PFSK-1 (cell line): ENCODE results near the gene ZNF536.

ENCODE experiments used
- FOXP2 ChIP-seq: optimal IDR thresholded peaks from 2 replicates; pipeline ENCODE3; 2011; ENCODE audit warnings: borderline replicate concordance, control low read depth, inconsistent platforms; ENCODE audit not compliant: insufficient read depth; ENCODE audit errors: extremely low read length, extremely low read depth
- POLR2AphosphoS5 ChIP-seq: IDR thresholded peaks from 2 replicates; pipeline ENCODE4 v1.6.1; 2012; ENCODE audit warnings: low read depth, mild to moderate bottlenecking, control low read depth, low read length, moderate library complexity
- SIN3A ChIP-seq: IDR thresholded peaks from 2 replicates; pipeline ENCODE4 v1.6.1; 2012; ENCODE audit warnings: mild to moderate bottlenecking, low read length, moderate library complexity, borderline replicate concordance; ENCODE audit not compliant: insufficient read depth
- TAF1 ChIP-seq: IDR thresholded peaks from 2 replicates; pipeline ENCODE4 v1.6.1; 2012; ENCODE audit warnings: low read length, control low read depth, borderline replicate concordance; ENCODE audit not compliant: insufficient read depth
- TF ChIP-seq, protein P1 (sequence below), 2 experiments: IDR thresholded peaks; 2 replicates each; pipeline versions ENCODE4 v1.6.1 to v1.8.0; 2011 to 2012; ENCODE audit warnings: low read depth in 2 of 2, low read length in 2 of 2, control low read depth in 1 of 2, inconsistent platforms in 1 of 2, mild to moderate bottlenecking in 1 of 2, moderate library complexity in 1 of 2; ENCODE audit not compliant: insufficient read depth in 1 of 2

DNA sequence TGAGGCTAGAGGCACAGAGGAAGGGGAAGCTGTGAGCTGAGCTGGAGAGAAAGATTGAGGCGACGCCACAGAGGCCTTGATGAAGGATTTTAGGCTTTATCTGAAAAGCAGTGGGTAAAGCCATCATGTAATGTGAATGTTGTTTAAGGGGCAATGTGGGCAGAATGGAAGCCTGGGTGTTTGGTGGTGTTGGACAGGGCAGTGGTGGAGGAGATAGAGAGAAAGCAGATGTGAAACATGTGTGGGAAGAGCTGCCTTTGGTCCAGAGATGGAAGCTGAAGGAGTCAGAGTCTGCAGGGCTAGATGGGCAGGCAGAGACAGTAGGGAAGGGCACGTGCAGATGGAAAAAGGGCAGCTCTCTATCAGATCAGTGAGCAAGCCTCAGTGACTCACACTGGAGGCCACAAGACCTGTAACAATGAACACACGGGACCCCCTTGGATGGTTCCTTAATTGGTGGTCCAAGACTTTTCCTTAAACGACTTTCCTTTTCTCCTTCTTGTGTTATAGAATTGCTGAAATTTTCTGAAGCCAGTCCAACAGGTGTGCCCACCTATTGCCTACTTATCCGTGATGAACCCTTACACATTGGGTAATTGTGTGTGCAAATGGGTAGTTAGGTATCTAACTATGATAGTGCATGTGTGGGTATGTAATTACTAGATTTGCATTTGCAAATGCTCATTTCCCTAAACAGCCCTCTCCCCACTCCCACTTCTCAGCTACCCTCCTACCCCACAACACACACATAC, 21.7 kb downstream of the ZNF536 start:
- TF ChIP-seq TAF1, result no peak
- TF ChIP-seq POLR2AphosphoS5, result no peak
- TF ChIP-seq, protein P1, sequence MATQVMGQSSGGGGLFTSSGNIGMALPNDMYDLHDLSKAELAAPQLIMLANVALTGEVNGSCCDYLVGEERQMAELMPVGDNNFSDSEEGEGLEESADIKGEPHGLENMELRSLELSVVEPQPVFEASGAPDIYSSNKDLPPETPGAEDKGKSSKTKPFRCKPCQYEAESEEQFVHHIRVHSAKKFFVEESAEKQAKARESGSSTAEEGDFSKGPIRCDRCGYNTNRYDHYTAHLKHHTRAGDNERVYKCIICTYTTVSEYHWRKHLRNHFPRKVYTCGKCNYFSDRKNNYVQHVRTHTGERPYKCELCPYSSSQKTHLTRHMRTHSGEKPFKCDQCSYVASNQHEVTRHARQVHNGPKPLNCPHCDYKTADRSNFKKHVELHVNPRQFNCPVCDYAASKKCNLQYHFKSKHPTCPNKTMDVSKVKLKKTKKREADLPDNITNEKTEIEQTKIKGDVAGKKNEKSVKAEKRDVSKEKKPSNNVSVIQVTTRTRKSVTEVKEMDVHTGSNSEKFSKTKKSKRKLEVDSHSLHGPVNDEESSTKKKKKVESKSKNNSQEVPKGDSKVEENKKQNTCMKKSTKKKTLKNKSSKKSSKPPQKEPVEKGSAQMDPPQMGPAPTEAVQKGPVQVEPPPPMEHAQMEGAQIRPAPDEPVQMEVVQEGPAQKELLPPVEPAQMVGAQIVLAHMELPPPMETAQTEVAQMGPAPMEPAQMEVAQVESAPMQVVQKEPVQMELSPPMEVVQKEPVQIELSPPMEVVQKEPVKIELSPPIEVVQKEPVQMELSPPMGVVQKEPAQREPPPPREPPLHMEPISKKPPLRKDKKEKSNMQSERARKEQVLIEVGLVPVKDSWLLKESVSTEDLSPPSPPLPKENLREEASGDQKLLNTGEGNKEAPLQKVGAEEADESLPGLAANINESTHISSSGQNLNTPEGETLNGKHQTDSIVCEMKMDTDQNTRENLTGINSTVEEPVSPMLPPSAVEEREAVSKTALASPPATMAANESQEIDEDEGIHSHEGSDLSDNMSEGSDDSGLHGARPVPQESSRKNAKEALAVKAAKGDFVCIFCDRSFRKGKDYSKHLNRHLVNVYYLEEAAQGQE (IDR thresholded peaks at IDR 0.05; ENCODE audit: insufficient read depth in 1 of 2, low read depth in 2 of 2, low read length in 2 of 2), result no peak
- TF ChIP-seq SIN3A, result no peak
- TF ChIP-seq FOXP2, result no peak
